ENCODE data around the gene PARP12. TPM values are rescaled to one million over a fixed set of nuclear protein-coding genes. Genes with fewer than 3 reads are reported as not detected.
A peak's percentile ranks its signal among the peaks of the same experiment; 100 is the strongest.

Gene PARP12
- total RNA-seq, 1 donor from 2014 or later, result 16.4 TPM

- H3K4me3 ChIP-seq, result no peak overlapping the region
- no peaks in the 10 kb centered on the region for H3K9me3 ChIP-seq (replicated peaks)
- H3K36me3 ChIP-seq, result no peaks in the 10 kb centered on the region
- H3K4me1 ChIP-seq, result peaks cover 9% of the 10 kb centered on the region
- H3K27me3 ChIP-seq (ENCODE audit: low read depth), result no peaks in the 10 kb centered on the region
- intact Hi-C loops (cut with micrococcal nuclease), result no loop called here
- TF ChIP-seq CTCF (IDR thresholded peaks at IDR 0.05; ENCODE audit: borderline replicate concordance), result no peak
- no peak overlapping the region for H3K27ac ChIP-seq (replicated peaks)
- no peak for DNase-seq
Measured at GRCh38 chr7:139999516-139999915, 63.2 kb downstream of the PARP12 start.

- intact Hi-C loops (cut with micrococcal nuclease), result no loop called here
- no peak overlapping the region for H3K4me3 ChIP-seq
Measured at GRCh38 chr7:139998572-139998971, 64.2 kb downstream of the PARP12 start.

GRCh38 chr7:139995017-139995915, 67.5 kb downstream of the PARP12 start:
- no peak overlapping the region for H3K4me3 ChIP-seq
- no peak overlapping the region for H3K27ac ChIP-seq (replicated peaks)
- DNase-seq, result peak; percentile 42
- intact Hi-C loops (cut with micrococcal nuclease), result no loop called here
- TF ChIP-seq CTCF (IDR thresholded peaks at IDR 0.05; ENCODE audit: borderline replicate concordance), result no peak
- no peaks in the 10 kb centered on the region for H3K36me3 ChIP-seq
- H3K9me3 ChIP-seq (replicated peaks), result no peaks in the 10 kb centered on the region
- H3K4me1 ChIP-seq, result peaks cover 9% of the 10 kb centered on the region
- no peaks in the 10 kb centered on the region for H3K27me3 ChIP-seq (ENCODE audit: low read depth)

More at GRCh38 chr7:139998572-139998971, 64.2 kb downstream of the PARP12 start:
- DNase-seq, result no peak
- Histone ChIP-seq H3K9me3 (replicated peaks) (no peaks in the 10 kb centered on the region), H3K27ac (replicated peaks) (no peak overlapping the region), H3K27me3 (ENCODE audit: low read depth) (no peaks in the 10 kb centered on the region), H3K4me1 (peaks cover 9% of the 10 kb centered on the region), H3K36me3 (no peaks in the 10 kb centered on the region)
- TF ChIP-seq CTCF (IDR thresholded peaks at IDR 0.05; ENCODE audit: borderline replicate concordance), result no peak

- DNase-seq, result no peak
- Histone ChIP-seq H3K36me3 (no peaks in the 10 kb centered on the region), H3K27ac (replicated peaks) (no peak overlapping the region), H3K27me3 (ENCODE audit: low read depth) (no peaks in the 10 kb centered on the region), H3K4me3 (no peak overlapping the region), H3K4me1 (peaks cover 9% of the 10 kb centered on the region), H3K9me3 (replicated peaks) (no peaks in the 10 kb centered on the region)
- no peak for TF ChIP-seq CTCF (IDR thresholded peaks at IDR 0.05; ENCODE audit: borderline replicate concordance)
- intact Hi-C loops (cut with micrococcal nuclease), result no loop called here
Measured at GRCh38 chr7:139994356-139994755, 68.4 kb downstream of the PARP12 start.

GRCh38 chr7:139993592-139993991, 69.2 kb downstream of the PARP12 start:
- no peaks in the 10 kb centered on the region for H3K9me3 ChIP-seq (replicated peaks)
- no peak for DNase-seq
- H3K27ac ChIP-seq (replicated peaks), result no peak overlapping the region
- H3K36me3 ChIP-seq, result no peaks in the 10 kb centered on the region
- H3K4me1 ChIP-seq, result peaks cover 9% of the 10 kb centered on the region
- intact Hi-C loops (cut with micrococcal nuclease), result no loop called here
- H3K4me3 ChIP-seq, result no peak overlapping the region
- no peak for TF ChIP-seq CTCF (IDR thresholded peaks at IDR 0.05; ENCODE audit: borderline replicate concordance)
- H3K27me3 ChIP-seq (ENCODE audit: low read depth), result no peaks in the 10 kb centered on the region
